DOHH2 (cell line): ENCODE measurements around the gene UBE3A.

Source experiments
- H3F3A ChIP-seq: fragments of 200-600 bp; sonication (generic), shearing (Covaris generic); 2 replicates; pipeline ENCODE4 v1.6.0; 2016; ENCODE audit warnings: antibody characterized with exemption, mild to moderate bottlenecking; ENCODE audit not compliant: control insufficient read depth, insufficient read depth
- H3K27ac ChIP-seq: fragments of 200-600 bp; sonication (generic); 2 replicates; pipeline ENCODE4 v1.5.1; 2014; ENCODE audit warnings: low read depth, mild to moderate bottlenecking, low read length, moderate library complexity
- H3K27me3 ChIP-seq: fragments of 200-600 bp; sonication (generic); 2 replicates; pipeline ENCODE4 v1.6.1; 2014; ENCODE audit warnings: mild to moderate bottlenecking, low read length, mixed read lengths; ENCODE audit not compliant: control insufficient read depth
- H3K36me3 ChIP-seq: fragments of 200-600 bp; sonication (generic); 2 replicates; pipeline ENCODE4 v1.6.1; 2014; ENCODE audit warnings: mild to moderate bottlenecking, low read length, moderate library complexity, mixed read lengths; ENCODE audit not compliant: control insufficient read depth
- H3K4me1 ChIP-seq: fragments of 200-600 bp; sonication (generic); 2 replicates; pipeline ENCODE4 v1.6.1; 2014; ENCODE audit warnings: mild to moderate bottlenecking, low read length, mixed read lengths; ENCODE audit not compliant: control insufficient read depth
- H3K4me2 ChIP-seq: fragments of 200-600 bp; sonication (generic); 2 replicates; pipeline ENCODE4 v1.6.0; 2014; ENCODE audit warnings: mild to moderate bottlenecking, low read length, moderate library complexity
- H3K4me3 ChIP-seq: fragments of 200-600 bp; sonication (generic); 2 replicates; pipeline ENCODE4 v1.5.1; 2014; ENCODE audit warnings: mild to moderate bottlenecking, low read length, mixed read lengths
- H3K79me2 ChIP-seq: fragments of 200-600 bp; sonication (generic); 2 replicates; pipeline ENCODE4 v1.6.1; 2014; ENCODE audit warnings: mild to moderate bottlenecking, low read length, mixed read lengths; ENCODE audit not compliant: control insufficient read depth
- H3K9me2 ChIP-seq: fragments of 200-600 bp; sonication (generic); replicated peaks from 2 replicates; pipeline ENCODE4 v1.6.1; 2014; ENCODE audit warnings: mild to moderate bottlenecking, low read length, mixed read lengths; ENCODE audit not compliant: control insufficient read depth
- H3K9me3 ChIP-seq: fragments of 200-600 bp; sonication (generic); 2 replicates; pipeline ENCODE4 v1.6.1; 2014; ENCODE audit warnings: antibody characterized with exemption, low read length, mixed read lengths; ENCODE audit not compliant: control insufficient read depth, insufficient read depth
- H4K20me1 ChIP-seq: fragments of 200-600 bp; sonication (generic); 2 replicates; pipeline ENCODE4 v1.6.0; 2014; ENCODE audit warnings: low read depth, mild to moderate bottlenecking, antibody characterized with exemption, low read length, moderate library complexity; ENCODE audit not compliant: control insufficient read depth, insufficient read depth
- EZH2phosphoT487 ChIP-seq: fragments of 200-600 bp; sonication (generic); IDR thresholded peaks from 2 replicates; pipeline ENCODE4 v1.6.1; 2017; ENCODE audit warnings: borderline replicate concordance, mild to moderate bottlenecking, antibody characterized with exemption, low read length, moderate library complexity, mixed read lengths
- TF ChIP-seq, protein P1 (sequence below): fragments of 200-600 bp; sonication (generic); IDR thresholded peaks from one replicate; pipeline ENCODE4 v1.5.1; 2014; ENCODE audit warnings: antibody characterized with exemption, mild to moderate bottlenecking, low read depth, low read length; ENCODE audit not compliant: poor library complexity, severe bottlenecking

UBE3A gene

DNA sequence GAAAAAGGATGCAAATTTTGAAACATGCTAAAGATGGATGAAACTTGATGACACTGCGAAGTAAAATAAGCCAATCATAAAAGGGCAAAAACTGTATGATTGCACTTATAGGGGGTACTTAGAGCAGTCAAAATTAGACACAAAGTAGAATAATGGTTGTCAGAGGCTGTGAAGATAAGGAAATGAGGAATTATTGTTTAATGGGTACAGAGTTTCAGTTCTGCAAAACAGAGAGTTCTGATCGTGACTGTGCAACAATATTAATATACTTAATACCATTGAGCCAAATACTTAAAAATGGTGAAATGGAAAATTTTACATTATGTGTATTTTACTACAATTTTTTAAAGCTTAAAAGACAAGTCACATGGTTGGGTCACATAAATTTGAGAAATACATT, 35.1 kb downstream of the UBE3A start:
- H3K4me3 ChIP-seq: no peak overlapping the region
- no peaks in the 10 kb centered on the region for H3K9me2 ChIP-seq
- peaks cover 92% of the 10 kb centered on the region for H3K36me3 ChIP-seq
- TF ChIP-seq, protein P1, sequence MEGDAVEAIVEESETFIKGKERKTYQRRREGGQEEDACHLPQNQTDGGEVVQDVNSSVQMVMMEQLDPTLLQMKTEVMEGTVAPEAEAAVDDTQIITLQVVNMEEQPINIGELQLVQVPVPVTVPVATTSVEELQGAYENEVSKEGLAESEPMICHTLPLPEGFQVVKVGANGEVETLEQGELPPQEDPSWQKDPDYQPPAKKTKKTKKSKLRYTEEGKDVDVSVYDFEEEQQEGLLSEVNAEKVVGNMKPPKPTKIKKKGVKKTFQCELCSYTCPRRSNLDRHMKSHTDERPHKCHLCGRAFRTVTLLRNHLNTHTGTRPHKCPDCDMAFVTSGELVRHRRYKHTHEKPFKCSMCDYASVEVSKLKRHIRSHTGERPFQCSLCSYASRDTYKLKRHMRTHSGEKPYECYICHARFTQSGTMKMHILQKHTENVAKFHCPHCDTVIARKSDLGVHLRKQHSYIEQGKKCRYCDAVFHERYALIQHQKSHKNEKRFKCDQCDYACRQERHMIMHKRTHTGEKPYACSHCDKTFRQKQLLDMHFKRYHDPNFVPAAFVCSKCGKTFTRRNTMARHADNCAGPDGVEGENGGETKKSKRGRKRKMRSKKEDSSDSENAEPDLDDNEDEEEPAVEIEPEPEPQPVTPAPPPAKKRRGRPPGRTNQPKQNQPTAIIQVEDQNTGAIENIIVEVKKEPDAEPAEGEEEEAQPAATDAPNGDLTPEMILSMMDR: no peak
- TF ChIP-seq EZH2phosphoT487: no peak
- no peak overlapping the region for H3K4me2 ChIP-seq
- H3K9me3 ChIP-seq: no peaks in the 10 kb centered on the region
- H3K27ac ChIP-seq: no peak overlapping the region
- peaks cover 51% of the 10 kb centered on the region for H3K4me1 ChIP-seq
- H3K27me3 ChIP-seq: no peaks in the 10 kb centered on the region
- H3F3A ChIP-seq: peaks cover 4% of the 10 kb centered on the region; the same call in 1 of the 2 replicates
- H3K79me2 ChIP-seq: peaks cover 96% of the 10 kb centered on the region
- H4K20me1 ChIP-seq: peaks cover 5% of the 10 kb centered on the region; the same call in 1 of the 2 replicates

DNA sequence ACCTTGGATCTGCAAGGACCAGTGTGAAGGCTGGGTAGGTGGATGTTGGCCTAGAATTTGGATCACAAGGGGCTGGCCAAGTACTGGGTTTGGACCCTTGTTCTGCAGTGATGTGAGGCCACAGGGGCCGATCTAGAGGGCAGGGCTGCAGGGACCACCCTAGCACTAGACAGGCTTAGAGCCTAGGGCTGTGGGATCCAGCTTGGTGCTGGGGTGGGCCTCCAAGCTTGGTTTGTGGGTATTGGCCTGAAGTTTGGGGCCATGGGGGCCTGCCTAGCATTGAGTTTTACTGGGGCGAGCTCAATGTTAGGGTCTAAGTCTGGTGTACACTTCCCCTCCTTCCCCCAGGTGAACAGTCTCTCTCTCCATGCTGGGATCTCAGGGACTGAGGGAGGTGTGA, 36.5 kb downstream of the UBE3A start:
- Histone ChIP-seq H3F3A (peaks cover 4% of the 10 kb centered on the region; the same call in 1 of the 2 replicates), H3K27ac (no peak overlapping the region), H3K4me2 (no peak overlapping the region), H3K9me3 (no peaks in the 10 kb centered on the region), H3K36me3 (peaks cover 93% of the 10 kb centered on the region), H4K20me1 (peaks cover 5% of the 10 kb centered on the region; the same call in 1 of the 2 replicates), H3K79me2 (peaks cover 93% of the 10 kb centered on the region), H3K4me3 (no peak overlapping the region), H3K4me1 (peaks cover 44% of the 10 kb centered on the region), H3K9me2 (no peaks in the 10 kb centered on the region), H3K27me3 (no peaks in the 10 kb centered on the region)
- TF ChIP-seq, protein P1: no peak
- TF ChIP-seq EZH2phosphoT487: no peak

DNA sequence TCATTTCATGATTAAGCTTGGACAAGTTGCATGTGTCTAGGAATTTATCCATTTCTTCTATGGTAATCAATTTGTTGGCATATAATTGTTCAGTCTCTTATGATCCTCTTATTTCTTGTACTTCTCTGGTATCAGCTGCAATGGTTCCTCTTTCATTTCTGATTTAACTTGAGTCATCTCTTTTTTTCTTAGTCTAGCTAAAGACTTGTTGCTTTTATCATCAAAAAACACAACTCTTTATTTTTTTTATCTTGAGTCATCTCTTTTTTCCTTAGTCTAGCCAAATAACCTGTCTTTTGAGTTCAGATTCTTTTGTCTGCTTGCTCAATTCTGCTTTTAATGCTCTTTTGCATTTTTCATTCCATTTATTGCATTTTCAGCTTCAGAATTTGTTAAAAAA, 37.3 kb downstream of the UBE3A start:
- Histone ChIP-seq H3K4me1 (peaks cover 37% of the 10 kb centered on the region), H4K20me1 (peaks cover 5% of the 10 kb centered on the region; the same call in 1 of the 2 replicates), H3K79me2 (peaks cover 92% of the 10 kb centered on the region), H3K27me3 (no peaks in the 10 kb centered on the region), H3K27ac (no peak overlapping the region), H3F3A (peaks cover 4% of the 10 kb centered on the region; the same call in 1 of the 2 replicates), H3K36me3 (peaks cover 93% of the 10 kb centered on the region), H3K4me3 (no peak overlapping the region), H3K4me2 (no peak overlapping the region), H3K9me2 (no peaks in the 10 kb centered on the region), H3K9me3 (no peaks in the 10 kb centered on the region)
- TF ChIP-seq, protein P1: no peak
- TF ChIP-seq EZH2phosphoT487: no peak
